Stomach smooth muscle (tissue), 2 donors: ENCODE results near the gene YIPF1.

Experiments
- H3K27ac ChIP-seq: one replicate; pipeline ENCODE4 v1.7.0; 2013; ENCODE audit warnings: mild to moderate bottlenecking, low read length, inconsistent platforms
- H3K27me3 ChIP-seq, 2 donors: one replicate each; pipeline ENCODE4 v1.7.0; 2013; ENCODE audit warnings: low read length in 2 of 2; ENCODE audit not compliant: insufficient read depth in 2 of 2, control insufficient read depth in 1 of 2
- H3K36me3 ChIP-seq, 2 donors: one replicate each; pipeline ENCODE4 v1.7.0; 2013; ENCODE audit warnings: low read length in 2 of 2; ENCODE audit not compliant: control insufficient read depth in 2 of 2, insufficient read depth in 2 of 2
- H3K4me1 ChIP-seq: one replicate; pipeline ENCODE4 v1.7.0; 2013; ENCODE audit warnings: low read length; ENCODE audit not compliant: control insufficient read depth, insufficient read depth
- H3K4me3 ChIP-seq, 2 donors: one replicate each; pipeline ENCODE4 v1.7.0; 2013; ENCODE audit warnings: low read length in 2 of 2
- H3K9ac ChIP-seq, 2 donors: one replicate each; pipeline ENCODE4 v1.7.0; 2013; ENCODE audit warnings: low read length in 2 of 2, mild to moderate bottlenecking in 1 of 2
- H3K9me3 ChIP-seq, 2 donors: one replicate each; pipeline ENCODE4 v1.7.0; 2013; ENCODE audit warnings: low read length in 2 of 2; ENCODE audit not compliant: control insufficient read depth in 2 of 2
- donor health status: healthy.
- donor health status: Pancreatic carcinoma.

Gene YIPF1

GRCh38 chr1:53889304-53890298 is at the start of gene YIPF1:
Gene YIPF1, minus strand, starts transcription at chr1:53889797. Its CDS starts 860 bp downstream, at chr1:53888937.
- H3K9ac ChIP-seq, result peak within 1 kb of the TSS; percentile 85 to 92
- H3K36me3 ChIP-seq, result peaks cover 3 to 7% of the 10 kb centered on the region in 2 donors
- peaks cover 14% of the 10 kb centered on the region for H3K4me1 ChIP-seq
- H3K4me3 ChIP-seq, result peak within 1 kb of the TSS; percentile 85 to 98
- H3K9me3 ChIP-seq, result no peaks in the 10 kb centered on the region
- H3K27ac ChIP-seq, result peak within 1 kb of the TSS; percentile 60
- H3K27me3 ChIP-seq, result no peaks in the 10 kb centered on the region

GRCh38 chr1:53938136-53938830 is 48.7 kb upstream of the YIPF1 start:
- Histone ChIP-seq H3K4me3 (no peak overlapping the region), H3K9ac (no peak overlapping the region), H3K27ac (no peak overlapping the region), H3K9me3 (no peaks in the 10 kb centered on the region), H3K27me3 (no peaks in the 10 kb centered on the region), H3K4me1 (no peaks in the 10 kb centered on the region), H3K36me3 (no peaks in the 10 kb centered on the region)

GRCh38 chr1:53936430-53936829 is 46.8 kb upstream of the YIPF1 start:
- H3K27me3 ChIP-seq, result no peaks in the 10 kb centered on the region

GRCh38 chr1:53934170-53934765 is 44.7 kb upstream of the YIPF1 start:
- Histone ChIP-seq H3K4me1 (no peaks in the 10 kb centered on the region), H3K27ac (no peak overlapping the region), H3K4me3 (no peak overlapping the region), H3K27me3 (no peaks in the 10 kb centered on the region), H3K9me3 (no peaks in the 10 kb centered on the region), H3K36me3 (no peaks in the 10 kb centered on the region), H3K9ac (no peak overlapping the region)

More at GRCh38 chr1:53936430-53936829, 46.8 kb upstream of the YIPF1 start:
- Histone ChIP-seq H3K27ac (no peak overlapping the region), H3K4me1 (no peaks in the 10 kb centered on the region), H3K36me3 (no peaks in the 10 kb centered on the region), H3K9ac (no peak overlapping the region), H3K9me3 (no peaks in the 10 kb centered on the region), H3K4me3 (no peak overlapping the region)

- no peak overlapping the region for H3K4me3 ChIP-seq
- H3K4me1 ChIP-seq, result no peaks in the 10 kb centered on the region
- no peak overlapping the region for H3K27ac ChIP-seq
- no peaks in the 10 kb centered on the region for H3K9me3 ChIP-seq
- H3K36me3 ChIP-seq, result peaks cover 3 to 15% of the 10 kb centered on the region in 2 donors
- no peaks in the 10 kb centered on the region for H3K27me3 ChIP-seq
- no peak overlapping the region for H3K9ac ChIP-seq
Measured at GRCh38 chr1:53931523-53931922, 41.9 kb upstream of the YIPF1 start.

GRCh38 chr1:53930932-53931331 is 41.3 kb upstream of the YIPF1 start:
- Histone ChIP-seq H3K27me3 (no peaks in the 10 kb centered on the region), H3K9ac (no peak overlapping the region), H3K36me3 (peaks cover 3 to 15% of the 10 kb centered on the region in 2 donors)

GRCh38 chr1:53929246-53929960 is 39.8 kb upstream of the YIPF1 start:
- Histone ChIP-seq H3K36me3 (peaks cover 3 to 15% of the 10 kb centered on the region in 2 donors), H3K4me3 (no peak overlapping the region), H3K27me3 (no peaks in the 10 kb centered on the region), H3K4me1 (no peaks in the 10 kb centered on the region), H3K9ac (no peak overlapping the region), H3K27ac (no peak overlapping the region), H3K9me3 (no peaks in the 10 kb centered on the region)

More at GRCh38 chr1:53930932-53931331, 41.3 kb upstream of the YIPF1 start:
- Histone ChIP-seq H3K4me3 (no peak overlapping the region), H3K4me1 (no peaks in the 10 kb centered on the region), H3K9me3 (no peaks in the 10 kb centered on the region), H3K27ac (no peak overlapping the region)

- Histone ChIP-seq H3K4me1 (no peaks in the 10 kb centered on the region), H3K4me3 (no peak overlapping the region), H3K9me3 (no peaks in the 10 kb centered on the region), H3K9ac (no peak overlapping the region), H3K36me3 (peaks cover 6 to 15% of the 10 kb centered on the region in 2 donors), H3K27ac (no peak overlapping the region), H3K27me3 (no peaks in the 10 kb centered on the region)
Measured at GRCh38 chr1:53927376-53927881, 37.8 kb upstream of the YIPF1 start.

- Histone ChIP-seq H3K9ac (no peak overlapping the region), H3K27me3 (no peaks in the 10 kb centered on the region), H3K4me1 (peaks cover 4% of the 10 kb centered on the region), H3K9me3 (no peaks in the 10 kb centered on the region), H3K27ac (no peak overlapping the region), H3K4me3 (no peak overlapping the region), H3K36me3 (peaks cover 0 to 6% of the 10 kb centered on the region in 2 donors)
Measured at GRCh38 chr1:53919675-53920066, 30.1 kb upstream of the YIPF1 start.

GRCh38 chr1:53918343-53918742 is 28.7 kb upstream of the YIPF1 start:
- H3K4me3 ChIP-seq, result no peak overlapping the region
- H3K9ac ChIP-seq, result no peak overlapping the region
- H3K9me3 ChIP-seq, result no peaks in the 10 kb centered on the region
- H3K4me1 ChIP-seq, result peaks cover 4% of the 10 kb centered on the region
- no peak overlapping the region for H3K27ac ChIP-seq
- H3K27me3 ChIP-seq, result no peaks in the 10 kb centered on the region
- peaks cover 0 to 6% of the 10 kb centered on the region in 2 donors for H3K36me3 ChIP-seq
